Measurements from ENCODE around the gene CTRB1. TPM values are rescaled to one million over a fixed set of nuclear protein-coding genes. Genes with fewer than 3 reads are reported as not detected.

Gene CTRB1
- polyA plus RNA-seq (ENCODE audit: insufficient read length in 4 of 4), result under 1 TPM in 2 of 4 donors, not detected in 2; 0.11 to 0.15 TPM

- no peak for DNase-seq (ENCODE audit: low read depth in 4 of 4, low spot score in 3 of 4)
Observed at GRCh38 chr16:75218256-75219076, at the start of gene CTRB1. Gene CTRB1 (plus strand): TSS chr16:75218988. CDS start chr16:75219008, 20 bp downstream.

GRCh38 chr16:75169899-75170405 is 48.8 kb upstream of the CTRB1 start:
- no peak for DNase-seq (ENCODE audit: low read depth in 4 of 4, low spot score in 3 of 4)

DNA sequence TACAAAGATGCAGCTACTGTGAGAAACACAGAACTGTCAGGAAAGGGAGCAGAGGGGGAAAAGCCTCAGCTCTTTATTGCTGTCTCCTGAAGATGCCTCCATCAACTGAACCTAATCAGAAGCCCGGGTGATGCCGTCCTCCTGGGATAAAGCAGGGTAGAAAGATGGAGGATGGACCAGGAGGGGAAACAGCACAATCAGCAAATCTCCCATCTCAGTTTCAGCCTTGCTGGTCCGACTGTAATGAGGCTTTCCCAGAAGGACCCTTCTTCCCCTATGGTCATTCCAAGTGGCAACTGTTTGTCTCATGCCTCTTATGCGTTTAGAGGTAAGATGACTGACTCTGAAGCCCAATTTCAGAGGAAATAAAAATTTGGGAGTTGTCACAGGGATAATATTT is 46.2 kb upstream of the CTRB1 start:
- no peak for DNase-seq (ENCODE audit: low read depth in 4 of 4, low spot score in 3 of 4)

DNA sequence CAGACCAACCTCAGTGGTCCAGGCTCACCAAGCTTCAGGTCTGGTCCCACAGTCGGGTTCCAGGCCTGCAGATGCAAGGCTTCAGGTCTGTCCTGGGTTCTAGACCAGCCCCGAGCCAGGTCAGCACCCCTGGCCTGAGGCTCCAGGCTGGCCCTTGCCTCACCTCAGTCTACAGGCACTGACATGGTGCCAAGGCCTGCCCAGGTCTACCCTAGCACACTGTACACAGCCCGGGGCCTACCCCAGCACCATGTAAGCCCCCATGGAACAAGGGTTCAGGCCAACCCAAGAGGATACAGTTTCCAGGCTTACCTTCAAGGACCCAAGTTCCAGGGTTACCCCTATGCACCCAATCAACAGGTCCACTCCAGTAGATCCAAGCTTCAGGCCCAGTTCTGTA is 43.7 kb upstream of the CTRB1 start:
- DNase-seq (ENCODE audit: low read depth in 4 of 4, low spot score in 3 of 4), result no peak

- DNase-seq (ENCODE audit: low read depth in 4 of 4, low spot score in 3 of 4), result no peak
Observed at GRCh38 chr16:75176926-75177325, 41.9 kb upstream of the CTRB1 start.

DNA sequence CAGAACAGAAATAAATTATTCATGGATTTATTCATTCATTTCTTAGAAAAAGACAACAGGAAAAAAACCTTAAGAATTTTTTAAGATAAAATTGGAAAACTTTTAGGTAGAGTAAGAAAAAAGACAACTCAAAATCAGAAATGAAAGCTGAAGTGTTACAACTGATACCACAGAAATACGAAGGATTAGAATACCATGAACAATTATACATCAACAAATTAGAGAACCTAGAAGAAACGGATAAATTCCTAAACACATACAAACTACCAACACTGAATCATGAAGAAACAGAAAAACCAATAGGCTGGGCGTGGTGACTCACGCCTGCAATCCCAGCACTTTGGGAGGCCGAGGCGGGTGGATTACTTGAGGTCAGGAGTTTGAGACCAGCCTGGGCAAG is 39.6 kb upstream of the CTRB1 start:
- DNase-seq (ENCODE audit: low read depth in 4 of 4, low spot score in 3 of 4), result no peak

DNA sequence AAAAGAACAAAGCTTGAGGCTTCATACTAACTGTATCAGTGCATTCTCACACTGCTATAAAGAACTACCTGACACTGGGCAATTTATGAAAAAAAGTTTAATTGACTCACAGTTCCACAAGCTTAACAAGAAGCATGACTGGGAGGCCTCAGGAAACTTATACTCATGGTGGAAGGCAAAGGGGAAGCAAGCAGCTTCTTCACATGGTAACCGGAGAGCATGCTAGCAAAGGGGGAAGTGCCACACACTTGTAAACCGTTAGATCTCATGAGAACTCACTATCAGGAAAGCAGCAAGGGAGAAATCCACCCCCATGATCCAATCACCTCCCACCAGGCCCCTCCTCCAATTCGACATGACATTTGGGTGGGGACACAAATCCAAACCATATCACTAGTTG is 37.2 kb upstream of the CTRB1 start:
- DNase-seq (ENCODE audit: low read depth in 4 of 4, low spot score in 3 of 4), result no peak

DNA sequence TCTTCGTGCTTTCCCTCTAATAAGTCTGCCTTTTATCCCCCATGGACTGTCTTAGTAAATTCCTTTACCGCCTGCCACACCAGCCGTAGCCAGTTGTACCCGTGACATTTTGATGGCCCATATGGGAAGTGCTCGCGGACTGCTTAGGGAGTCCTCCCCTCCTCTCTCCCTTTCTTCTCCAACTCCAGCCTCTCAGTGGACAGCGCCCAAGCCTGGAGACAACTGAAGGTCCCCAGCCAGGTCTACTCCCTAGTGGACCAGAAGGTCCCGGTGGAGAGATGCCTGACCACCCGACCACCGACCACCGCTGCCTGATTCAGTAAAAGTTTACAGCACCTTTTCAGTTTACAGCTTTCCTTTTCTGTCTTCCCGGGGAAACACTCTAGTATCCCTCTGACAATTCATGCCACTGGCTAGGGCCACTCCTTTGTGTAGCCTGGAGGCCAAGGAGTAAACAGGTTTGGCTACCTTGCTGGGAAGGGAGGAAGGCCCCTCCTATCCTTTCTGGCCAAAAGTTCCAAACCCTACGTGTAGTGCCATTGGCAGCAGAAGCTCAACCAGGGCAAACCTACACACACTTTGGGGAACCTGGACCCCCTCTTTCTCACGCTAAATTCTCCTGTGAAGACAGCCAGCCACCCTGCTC is 29.8 kb upstream of the CTRB1 start:
- DNase-seq (ENCODE audit: low read depth in 4 of 4, low spot score in 3 of 4), result no peak

DNA sequence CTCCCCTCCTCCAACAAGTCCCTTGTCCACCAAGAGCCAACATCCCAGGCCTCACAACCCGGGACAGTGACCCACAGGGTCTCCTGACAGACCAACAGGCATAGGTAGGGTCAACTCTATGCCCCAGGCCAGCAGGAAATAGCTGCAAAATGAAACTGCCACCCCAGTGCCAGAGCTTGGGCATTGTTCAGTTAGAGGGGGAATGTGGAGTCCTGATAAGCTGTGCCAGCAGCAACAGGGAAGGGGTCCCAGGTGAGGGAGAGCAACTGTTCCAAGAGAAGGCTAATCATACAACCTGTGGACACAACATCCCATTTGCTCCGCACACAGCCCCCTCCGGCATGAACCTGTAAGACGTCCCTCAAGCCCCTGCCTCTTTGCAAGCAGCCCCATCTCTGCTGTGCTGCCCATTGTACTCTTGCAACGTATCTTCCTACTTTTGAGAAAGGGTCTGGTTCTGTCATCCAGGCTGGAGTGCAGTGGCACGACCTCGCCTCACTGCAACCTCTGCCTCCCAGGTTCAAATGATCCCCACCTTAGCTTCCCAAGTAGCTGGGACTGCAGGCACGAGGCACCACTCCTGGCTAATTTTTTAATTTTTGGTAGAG is 29.0 kb upstream of the CTRB1 start:
- DNase-seq (ENCODE audit: low read depth in 4 of 4, low spot score in 3 of 4), result no peak

GRCh38 chr16:75192606-75193264 is 26.1 kb upstream of the CTRB1 start:
- no peak for DNase-seq (ENCODE audit: low read depth in 4 of 4, low spot score in 3 of 4)

DNA sequence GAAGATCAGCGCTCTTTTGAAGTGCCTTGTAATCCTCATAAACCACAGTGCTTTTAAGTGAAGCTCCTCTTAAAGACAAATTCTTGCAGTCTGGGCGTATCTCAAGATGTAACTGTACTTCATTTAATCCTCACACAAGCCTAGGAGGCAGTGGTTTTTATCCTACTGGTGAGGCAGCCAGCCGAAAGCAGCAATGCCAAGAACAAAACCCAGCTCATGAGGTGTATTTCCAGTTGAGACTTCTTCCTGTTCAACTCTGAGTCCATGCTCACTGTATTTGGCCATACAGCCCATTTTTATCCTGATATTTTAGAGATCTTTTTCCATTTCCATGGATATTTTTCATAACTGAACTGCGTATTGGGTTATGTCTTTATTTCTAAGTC is 25.5 kb upstream of the CTRB1 start:
- DNase-seq (ENCODE audit: low read depth in 4 of 4, low spot score in 3 of 4), result no peak

GRCh38 chr16:75193730-75194444 is 24.9 kb upstream of the CTRB1 start:
- DNase-seq (ENCODE audit: low read depth in 4 of 4, low spot score in 3 of 4), result no peak

GRCh38 chr16:75195811-75196790 is 22.7 kb upstream of the CTRB1 start:
- no peak for DNase-seq (ENCODE audit: low read depth in 4 of 4, low spot score in 3 of 4)

- no peak for DNase-seq (ENCODE audit: low read depth in 4 of 4, low spot score in 3 of 4)
Observed at GRCh38 chr16:75196836-75197235, 22.0 kb upstream of the CTRB1 start.

DNA sequence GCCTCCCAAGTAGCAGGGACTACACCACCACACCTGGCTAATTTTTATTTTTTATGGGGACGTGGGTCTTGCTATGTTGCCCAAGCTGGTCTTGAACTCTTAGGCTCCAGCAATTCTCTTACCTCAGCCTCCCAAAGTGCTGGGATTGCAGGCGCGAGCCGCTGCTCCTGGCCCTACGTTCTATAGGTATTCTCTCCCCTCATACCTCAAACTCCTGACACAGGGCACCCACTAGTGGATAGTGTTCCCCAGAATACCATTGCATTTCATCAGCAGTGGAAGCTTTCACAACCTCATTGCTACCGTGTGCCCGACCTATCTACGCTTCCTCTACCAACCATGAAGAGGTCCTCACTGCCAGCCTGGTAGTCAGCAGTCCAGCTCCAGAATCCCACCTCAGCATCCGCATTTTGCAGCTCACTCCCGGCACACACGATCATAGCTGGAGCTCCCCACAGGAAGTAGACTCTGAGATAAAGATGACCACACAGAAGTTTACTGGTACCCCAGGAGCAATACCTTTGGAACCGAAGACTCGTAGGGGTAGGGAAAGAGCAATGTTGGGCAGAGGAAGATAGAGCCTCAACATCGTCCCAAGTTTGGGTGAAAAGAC is 21.2 kb upstream of the CTRB1 start:
- no peak for DNase-seq (ENCODE audit: low read depth in 4 of 4, low spot score in 3 of 4)

GRCh38 chr16:75198135-75198600 is 20.6 kb upstream of the CTRB1 start:
- DNase-seq (ENCODE audit: low read depth in 4 of 4, low spot score in 3 of 4), result no peak

DNA sequence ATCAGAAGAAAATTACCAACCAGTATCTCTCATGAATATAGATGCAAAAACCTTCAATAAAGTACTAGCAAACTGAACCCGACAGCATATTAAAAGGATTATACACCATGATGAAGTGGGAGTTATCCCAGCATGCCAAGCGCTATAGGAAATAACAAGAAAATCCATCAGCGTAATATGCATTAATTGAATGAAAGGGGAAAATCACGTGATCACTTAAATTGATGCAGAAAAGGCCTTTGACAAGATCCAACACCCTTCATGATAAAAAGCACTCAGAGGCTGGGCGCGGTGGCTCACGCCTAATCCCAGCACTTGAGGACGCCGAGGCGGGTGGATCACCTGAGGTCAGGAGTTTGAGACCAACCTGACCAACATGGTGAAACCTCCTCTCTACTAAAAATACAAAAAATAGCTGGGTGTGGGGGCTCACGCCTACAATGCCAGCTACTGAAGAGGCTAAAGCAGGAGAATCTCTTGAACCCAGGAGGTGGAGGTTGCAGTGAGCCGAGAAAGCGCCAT is 16.7 kb upstream of the CTRB1 start:
- no peak for DNase-seq (ENCODE audit: low read depth in 4 of 4, low spot score in 3 of 4)

DNA sequence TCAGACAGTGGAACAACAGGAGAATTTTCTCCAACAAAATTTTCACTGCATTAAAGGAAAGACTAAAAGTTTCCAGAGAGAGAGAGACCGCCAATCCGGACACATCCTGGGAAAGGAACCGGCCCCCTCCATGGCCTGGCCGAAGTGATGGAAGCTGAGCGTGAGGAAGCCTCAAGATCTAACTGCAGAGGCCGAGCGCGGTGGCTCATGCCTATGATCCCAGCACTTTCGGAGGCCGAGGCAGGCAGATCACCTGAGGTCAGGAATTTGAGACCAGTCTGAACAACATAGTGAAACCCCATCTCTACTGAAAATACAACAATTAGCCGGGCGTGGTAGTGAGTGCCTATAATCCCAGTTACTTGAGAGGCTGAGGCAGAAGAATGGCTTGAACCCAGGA is 15.7 kb upstream of the CTRB1 start:
- no peak for DNase-seq (ENCODE audit: low read depth in 4 of 4, low spot score in 3 of 4)

Data from left renal pelvis (tissue), 4 donors.